Coronary artery (tissue), 2 donors: ENCODE measurements around the gene ORMDL1.

Experiments
- DNase-seq: peaks from one replicate; pipeline ENCODE4 v3.0.0-alpha.2; 2017; ENCODE audit warnings: low spot score
- H3K27ac ChIP-seq, 2 donors: fragments of 200-600 bp; sonication (generic); one replicate each; pipeline ENCODE4 v1.5.1; 2016 to 2019
- H3K4me3 ChIP-seq: fragments of 200-600 bp; sonication (generic); 2 replicates; pipeline ENCODE4 v1.5.1; 2016; ENCODE audit warnings: mild to moderate bottlenecking, moderate library complexity
- CTCF ChIP-seq: fragments of 200-600 bp; sonication (generic); IDR thresholded peaks from one replicate; pipeline ENCODE4 v1.5.1; 2019; ENCODE audit warnings: antibody characterized with exemption

ORMDL1 gene

GRCh38 chr2:189751080-189751658 lies 33.0 kb downstream of the ORMDL1 start:
- no peak for DNase-seq
- Histone ChIP-seq H3K4me3 (no peak overlapping the region), H3K27ac (no peak overlapping the region)
- TF ChIP-seq CTCF, result no peak

GRCh38 chr2:189729430-189729829 lies 54.7 kb downstream of the ORMDL1 start:
- no peak for TF ChIP-seq CTCF
- no peak for DNase-seq
- Histone ChIP-seq H3K4me3 (no peak overlapping the region), H3K27ac (no peak overlapping the region)

- no peak overlapping the region for H3K4me3 ChIP-seq
- no peak overlapping the region for H3K27ac ChIP-seq
- TF ChIP-seq CTCF, result no peak
- DNase-seq, result no peak
Observed at GRCh38 chr2:189726849-189727248, 57.3 kb downstream of the ORMDL1 start.

GRCh38 chr2:189726271-189726670 lies 57.9 kb downstream of the ORMDL1 start:
- no peak for TF ChIP-seq CTCF
- DNase-seq, result no peak
- Histone ChIP-seq H3K4me3 (no peak overlapping the region), H3K27ac (no peak overlapping the region)

GRCh38 chr2:189723192-189723591 lies 60.9 kb downstream of the ORMDL1 start:
- TF ChIP-seq CTCF, result no peak
- no peak overlapping the region for H3K27ac ChIP-seq
- DNase-seq, result no peak

More at GRCh38 chr2:189723192-189723591, 60.9 kb downstream of the ORMDL1 start:
- H3K4me3 ChIP-seq, result no peak overlapping the region
